MV-4-11 (cell line): Measurements from ENCODE around the gene ICAM2.
A peak's percentile ranks its signal among the peaks of the same experiment; 100 is the strongest.
"Not testable (repeated sequence)": the region's sequence is repeated elsewhere in the genome, so short reads cannot be mapped to it uniquely, and the experiment has no call there.

Source experiments
- DNase-seq: peaks from one replicate; lab custom pipeline; 2025; lab: John Stamatoyannopoulos, UW

ICAM2 gene

DNA sequence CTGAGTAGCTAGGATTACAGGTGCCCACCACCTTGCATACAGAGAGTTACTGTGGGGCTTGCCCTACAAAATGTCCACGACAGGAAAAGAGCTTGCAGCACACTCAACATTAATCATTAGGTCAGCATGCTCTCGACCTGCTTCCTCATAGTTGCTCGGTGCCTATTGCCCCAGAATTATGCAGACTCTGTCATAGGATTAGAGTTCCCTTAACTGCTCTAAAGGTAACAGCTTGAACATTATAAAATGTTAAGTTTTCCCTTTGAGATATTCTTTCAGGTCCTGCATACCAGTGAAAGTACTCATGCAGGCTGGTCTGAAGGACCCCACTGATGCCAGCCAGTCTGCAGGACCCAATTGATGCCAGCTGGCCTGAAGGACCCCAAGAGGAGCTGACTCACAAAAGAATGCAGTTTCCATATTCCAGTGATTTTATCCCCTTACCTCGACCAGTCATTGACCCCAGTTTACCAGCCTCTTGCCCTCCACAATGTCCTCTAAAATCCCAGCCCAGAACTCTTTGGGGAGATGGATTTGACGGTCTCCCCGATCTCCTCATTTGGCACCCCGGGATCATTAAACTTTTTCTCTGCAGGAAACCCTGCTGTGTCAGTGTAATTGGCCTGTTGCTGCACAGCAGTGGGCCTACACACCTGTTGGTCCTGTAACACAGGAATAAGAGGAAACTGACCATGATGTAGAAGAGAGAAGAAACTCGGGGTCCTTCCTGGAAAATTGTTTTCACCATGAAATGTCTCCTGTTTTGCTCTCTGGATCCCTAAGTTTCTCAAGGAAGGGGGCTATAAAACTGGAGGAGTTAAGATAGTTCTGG lies 10.6 kb downstream of the ICAM2 start:
- DNase-seq: peak; percentile 44

- no peak for DNase-seq
Measured at GRCh38 chr17:64008830-64009229, 11.6 kb downstream of the ICAM2 start.

- no peak for DNase-seq
Measured at GRCh38 chr17:64008346-64008745, 12.1 kb downstream of the ICAM2 start.

DNA sequence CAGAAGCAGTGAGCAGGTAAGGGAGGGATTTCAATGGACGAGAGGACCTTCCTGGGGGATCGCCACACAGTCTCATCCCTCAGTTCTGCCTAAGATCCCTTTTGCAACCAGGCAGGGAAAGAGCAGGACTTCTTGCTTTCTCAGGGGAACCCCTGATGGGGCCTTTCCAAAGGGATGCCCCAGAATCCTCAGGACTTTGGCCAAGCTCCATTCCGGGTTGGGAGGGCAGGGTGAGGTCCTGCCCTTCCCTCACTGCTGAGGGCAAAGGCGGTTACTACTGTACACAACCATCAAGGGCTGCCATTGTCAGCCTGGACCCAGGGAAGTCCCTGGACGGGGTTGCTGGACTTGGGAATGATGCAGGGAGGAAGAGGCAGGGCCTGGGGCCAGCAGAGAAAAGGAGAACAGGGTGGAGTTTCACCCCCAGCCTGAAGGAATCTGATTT lies 12.6 kb downstream of the ICAM2 start:
- DNase-seq: no peak

DNA sequence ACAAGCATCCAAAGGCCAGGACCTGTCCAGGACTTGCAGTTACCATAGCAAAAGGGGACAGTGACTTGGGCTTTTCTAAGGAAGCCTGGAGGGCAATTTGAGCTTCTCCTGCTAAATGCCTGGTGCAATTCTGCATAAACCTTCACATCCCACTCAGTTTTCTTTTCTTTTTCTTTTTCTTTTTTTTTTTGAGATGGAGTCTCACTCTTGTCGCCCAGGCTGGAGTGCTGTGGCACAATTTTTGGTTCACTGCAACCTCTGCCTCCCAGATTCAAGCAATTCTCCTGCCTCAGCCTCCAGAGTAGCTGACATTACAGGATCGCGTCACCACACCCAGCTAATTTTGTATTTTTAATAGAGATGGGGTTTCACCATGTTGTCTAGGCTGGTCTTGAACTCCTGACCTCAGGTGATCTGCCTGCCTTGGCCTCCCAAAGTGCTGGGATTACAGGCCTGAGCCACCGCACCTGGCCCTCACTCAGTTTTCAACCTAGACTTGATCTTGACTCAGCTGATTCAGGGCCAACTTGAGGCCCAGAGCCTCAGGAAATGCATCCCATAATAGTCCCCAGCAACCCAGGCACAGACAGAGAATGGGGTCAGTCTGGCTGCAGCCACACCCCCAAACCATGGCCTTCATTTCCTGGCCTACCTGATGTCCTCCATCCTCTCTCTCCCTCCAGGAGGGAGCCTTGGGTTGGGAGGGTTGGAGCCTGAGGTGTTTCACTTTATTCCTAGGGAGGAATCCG lies 13.2 kb downstream of the ICAM2 start:
- not testable (repeated sequence) for DNase-seq

- DNase-seq: no peak
Measured at GRCh38 chr17:64006361-64007088, 13.9 kb downstream of the ICAM2 start.

DNA sequence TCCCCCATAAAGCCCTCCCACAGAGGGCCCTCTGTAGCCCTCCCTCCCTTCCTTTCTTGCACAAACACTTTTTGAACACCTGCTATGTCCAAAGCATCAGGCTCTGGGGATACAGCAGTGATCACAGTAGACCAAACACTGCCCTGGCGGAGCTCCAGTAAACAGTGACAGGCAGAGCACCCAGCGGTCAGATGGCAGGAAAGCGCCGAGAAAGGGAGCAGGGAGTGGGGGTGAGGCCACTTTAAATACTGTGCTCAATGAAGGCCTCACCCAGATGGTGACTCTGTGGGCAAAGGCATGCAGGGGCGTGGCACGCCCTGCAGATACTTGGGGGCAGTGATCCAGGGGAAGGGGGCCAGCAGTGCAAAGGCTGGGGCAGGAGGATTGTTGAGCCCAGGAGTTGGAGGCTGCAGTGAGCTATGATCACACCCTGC lies 14.7 kb downstream of the ICAM2 start:
- no peak for DNase-seq

GRCh38 chr17:64004903-64005733 lies 15.3 kb downstream of the ICAM2 start:
- DNase-seq: no peak

GRCh38 chr17:64004218-64004770 lies 16.1 kb downstream of the ICAM2 start:
- no peak for DNase-seq

GRCh38 chr17:64003526-64004121 lies 16.8 kb downstream of the ICAM2 start:
- DNase-seq: no peak

- no peak for DNase-seq
Measured at GRCh38 chr17:64002658-64003525, 17.5 kb downstream of the ICAM2 start.

DNA sequence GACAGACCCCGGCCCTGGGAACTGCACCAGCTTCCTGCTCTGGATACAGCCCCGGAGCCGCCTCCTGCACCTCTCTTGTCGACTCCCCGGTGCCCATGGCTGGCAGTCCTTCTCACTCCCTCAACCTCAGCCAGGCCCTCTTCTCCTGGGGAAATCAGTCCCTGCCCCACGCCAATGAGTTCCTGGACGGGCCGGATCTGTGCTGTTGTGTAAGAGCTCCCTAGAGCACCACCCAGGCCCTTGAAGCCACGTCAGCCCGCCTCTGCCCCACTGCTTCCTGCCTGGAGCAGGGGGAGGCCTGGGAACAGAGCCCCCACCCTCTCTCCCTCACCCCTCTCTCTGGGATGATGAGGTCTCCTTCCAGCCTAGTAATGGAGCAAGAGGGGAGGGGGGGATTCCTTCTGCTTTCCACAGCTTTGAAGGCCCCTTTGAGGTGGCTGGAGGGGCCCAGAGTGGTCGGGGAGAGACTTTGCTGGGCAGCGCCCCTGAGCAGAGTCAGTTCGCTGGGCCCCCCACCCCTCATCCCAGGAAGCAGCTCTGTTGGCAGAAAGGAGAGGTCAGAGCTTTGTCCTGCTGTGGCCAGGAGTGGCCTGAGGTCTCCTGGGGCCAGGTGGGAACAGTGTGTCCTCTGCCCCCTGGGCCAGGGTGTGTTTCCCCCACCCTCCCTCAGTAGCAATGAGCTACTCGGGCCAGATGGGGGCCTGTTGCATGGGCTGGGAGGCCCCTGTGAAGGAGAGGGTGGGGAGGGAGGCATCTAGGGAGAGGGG lies 18.5 kb downstream of the ICAM2 start:
- DNase-seq: peak; percentile 14

DNA sequence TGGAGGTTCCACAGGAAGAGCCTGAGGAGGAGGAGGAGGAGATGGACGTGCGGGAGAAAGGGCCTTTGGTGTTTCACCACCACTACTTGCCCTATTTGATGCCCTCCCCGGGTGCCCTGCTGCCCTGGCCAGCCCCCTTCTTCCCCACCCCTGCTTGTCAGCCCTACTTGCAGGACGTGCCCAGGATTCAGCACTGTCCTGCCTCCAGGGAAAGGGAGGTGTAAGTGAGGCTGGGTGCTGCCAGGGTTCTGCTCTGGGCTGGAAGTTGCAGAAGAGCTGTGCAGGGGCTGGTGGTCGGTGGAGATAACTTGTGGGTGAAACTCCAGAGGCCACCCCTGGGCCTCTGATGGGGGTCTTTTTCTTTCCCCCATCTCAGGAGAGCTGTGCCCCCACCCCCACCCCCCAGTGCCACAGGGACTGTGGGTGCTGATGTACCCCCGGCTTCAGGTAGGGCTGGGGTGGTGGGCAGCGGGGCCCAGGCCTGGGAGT lies 19.3 kb downstream of the ICAM2 start:
- no peak for DNase-seq

DNA sequence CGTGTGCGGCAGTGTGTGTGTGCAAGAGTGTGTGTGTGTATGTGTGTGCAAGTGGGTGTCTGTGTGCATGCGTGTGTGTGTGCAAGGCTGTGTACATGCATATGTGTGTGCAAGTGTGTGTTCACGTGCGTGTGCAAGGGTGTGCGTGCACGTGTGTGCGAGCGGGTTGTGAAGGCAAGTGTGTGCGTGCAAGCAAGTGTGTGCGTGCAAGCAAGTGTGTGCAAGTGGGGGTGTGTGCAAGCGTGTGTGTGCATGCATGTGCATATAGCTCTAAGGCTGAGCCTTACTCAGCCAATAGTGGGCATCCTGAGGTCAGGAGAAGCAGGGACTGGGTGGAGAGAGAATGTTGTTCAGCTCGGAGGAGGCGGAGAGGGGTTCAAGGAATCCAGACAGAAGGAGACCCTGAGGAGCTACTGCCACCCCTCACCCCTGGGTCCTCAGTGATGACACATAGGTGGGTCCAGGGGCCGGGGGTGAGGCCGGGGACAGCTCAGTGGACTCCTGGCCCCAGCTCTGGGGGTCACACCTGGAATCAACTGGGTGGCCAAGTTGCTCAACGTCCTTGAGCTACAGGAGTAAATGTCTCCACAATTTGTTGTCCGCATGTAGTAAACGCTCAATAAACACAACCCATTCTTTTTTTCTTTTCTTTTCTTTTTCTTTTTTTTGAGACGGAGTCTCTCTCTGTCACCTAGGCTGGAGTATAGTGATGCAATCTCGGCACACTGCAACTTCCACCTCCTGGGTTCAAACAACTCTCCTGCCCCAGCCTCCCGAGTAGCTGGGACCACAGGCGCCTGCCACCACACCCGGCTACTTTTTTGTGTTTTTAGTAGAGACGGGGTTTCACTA lies 20.5 kb downstream of the ICAM2 start:
- DNase-seq: no peak

DNA sequence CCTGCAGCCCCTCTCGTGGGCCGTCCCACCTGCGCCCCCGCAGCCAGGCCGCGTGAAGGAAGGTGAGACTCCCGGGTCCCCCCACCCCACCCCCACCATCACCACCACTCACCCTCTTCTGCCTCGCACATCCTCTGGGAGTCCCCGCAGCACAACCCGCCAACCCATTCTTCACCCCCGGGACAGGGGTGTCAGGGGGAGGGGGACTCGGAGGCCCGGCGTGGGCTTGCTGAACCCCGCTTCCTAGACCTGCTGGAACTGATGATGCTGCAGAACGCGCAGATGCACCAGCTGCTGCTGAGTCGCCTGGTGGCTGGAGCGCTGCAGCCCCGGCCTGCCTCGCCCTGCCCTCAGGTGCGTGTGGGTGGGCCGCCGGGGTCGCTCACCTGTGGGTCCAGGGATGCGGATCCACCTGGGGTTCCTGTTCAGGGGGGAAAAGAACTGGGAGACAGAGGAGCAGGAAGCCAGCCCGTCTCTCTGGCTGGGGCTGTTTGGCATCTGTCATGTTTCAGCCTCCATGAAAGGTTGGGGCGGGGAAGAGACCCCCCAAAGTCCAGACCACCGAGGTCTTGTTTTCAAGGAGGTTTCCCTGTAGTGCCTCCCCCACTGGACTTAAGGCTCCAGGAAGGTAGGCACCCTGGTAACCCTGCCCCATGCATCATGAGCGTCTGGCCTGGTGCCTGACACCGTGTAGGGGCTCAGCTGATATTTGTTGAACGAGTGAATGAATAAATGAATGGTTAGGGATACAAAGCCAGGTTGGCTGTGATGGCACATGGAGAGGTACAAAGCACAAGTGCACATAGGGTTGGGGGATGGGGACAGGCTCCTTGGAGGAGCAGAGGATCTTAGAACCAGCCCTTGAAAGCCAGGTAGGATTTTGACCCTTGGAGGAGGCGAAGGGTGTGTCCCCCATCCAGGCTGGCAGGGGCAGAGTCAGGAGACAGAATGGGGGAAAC lies 21.4 kb downstream of the ICAM2 start:
- no peak for DNase-seq

GRCh38 chr17:63998050-63998720 lies 22.2 kb downstream of the ICAM2 start, which contains the start of gene PRR29:
Gene PRR29 (plus strand): TSS chr17:63998351. CDS start chr17:63998365, 14 bp downstream.
- DNase-seq: peak; percentile 46
